Stimulated activated CD4-positive, alpha-beta T cell treated with anti-CD3 and anti-CD28 coated beads, Interleukin-12 subunit alpha, Interleukin-12 subunit beta, amount 100 ng/mL, for 24 hours (primary cell): ENCODE measurements around the gene IL17C.

Experiments used
- DNase-seq, 2 experiments: peaks; one replicate each; pipeline ENCODE4 v3.0.0-alpha.2; 2020; ENCODE audit warnings: low read depth in 2 of 2

IL17C gene

GRCh38 chr16:88610080-88610479 is 28.3 kb upstream of the IL17C start:
- DNase-seq, result no peak

GRCh38 chr16:88610909-88611812 is 27.2 kb upstream of the IL17C start:
- DNase-seq, result no peak

DNA sequence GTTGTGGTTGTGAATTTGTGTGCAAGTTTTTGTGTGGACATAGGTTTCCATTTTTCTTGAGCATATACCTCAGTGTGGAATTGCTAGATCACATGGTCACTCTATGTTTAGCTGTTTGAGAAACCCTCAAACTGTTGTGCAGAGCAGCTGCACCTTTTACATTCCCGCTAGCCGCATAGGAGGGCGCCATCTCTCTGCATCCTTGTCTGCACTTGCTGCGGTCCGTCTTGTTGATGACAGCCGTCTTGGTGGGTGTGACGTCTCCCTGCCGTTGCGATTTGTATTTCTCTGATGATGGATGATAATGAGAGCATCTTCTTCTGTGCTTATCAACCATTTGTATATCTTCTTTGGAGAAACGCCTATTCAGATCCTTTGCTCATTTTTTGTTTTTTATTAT is 25.1 kb upstream of the IL17C start:
- no peak for DNase-seq

DNA sequence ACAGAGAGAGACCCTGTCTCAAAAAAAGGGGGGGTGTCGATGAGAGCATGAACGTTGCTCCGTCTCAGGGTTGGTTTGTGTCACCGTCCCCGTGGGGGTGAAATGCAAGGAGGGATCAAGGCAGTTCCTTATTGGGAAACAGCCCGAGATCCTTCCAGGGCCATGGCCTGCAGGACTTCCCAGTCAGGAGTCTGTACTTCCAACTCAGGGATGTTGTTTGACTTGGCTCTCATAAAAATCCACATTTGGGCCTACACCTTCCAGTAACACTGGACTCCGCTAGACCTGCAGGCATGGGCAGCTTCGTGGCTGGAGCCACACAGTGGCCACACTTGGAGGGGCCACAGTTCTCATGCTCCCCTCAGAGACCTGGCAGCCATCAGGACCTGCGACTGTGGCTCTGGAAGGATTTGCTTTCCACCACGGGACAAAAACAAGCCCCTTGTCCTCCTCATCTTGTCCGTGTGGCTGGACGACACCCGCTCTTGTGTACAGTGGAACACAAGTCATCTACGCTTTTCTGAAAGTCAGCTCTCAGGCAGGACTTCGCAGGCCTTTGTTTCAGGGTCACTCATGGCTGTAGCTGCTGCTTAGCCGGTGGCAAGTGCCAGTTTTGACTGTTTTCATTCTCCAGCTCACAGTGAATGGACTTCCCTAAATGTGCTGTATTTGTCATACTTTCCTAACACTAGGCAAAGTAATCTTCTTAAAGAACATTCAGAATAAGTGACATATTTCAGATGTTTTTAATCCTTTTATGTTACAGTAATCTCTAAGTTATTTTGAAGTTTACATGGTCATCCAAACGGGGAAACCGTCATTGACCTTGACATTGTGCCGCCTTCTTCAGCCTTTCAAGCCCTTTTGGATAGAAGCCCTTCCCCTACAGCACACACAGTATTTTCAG is 24.2 kb upstream of the IL17C start:
- DNase-seq, result no peak

DNA sequence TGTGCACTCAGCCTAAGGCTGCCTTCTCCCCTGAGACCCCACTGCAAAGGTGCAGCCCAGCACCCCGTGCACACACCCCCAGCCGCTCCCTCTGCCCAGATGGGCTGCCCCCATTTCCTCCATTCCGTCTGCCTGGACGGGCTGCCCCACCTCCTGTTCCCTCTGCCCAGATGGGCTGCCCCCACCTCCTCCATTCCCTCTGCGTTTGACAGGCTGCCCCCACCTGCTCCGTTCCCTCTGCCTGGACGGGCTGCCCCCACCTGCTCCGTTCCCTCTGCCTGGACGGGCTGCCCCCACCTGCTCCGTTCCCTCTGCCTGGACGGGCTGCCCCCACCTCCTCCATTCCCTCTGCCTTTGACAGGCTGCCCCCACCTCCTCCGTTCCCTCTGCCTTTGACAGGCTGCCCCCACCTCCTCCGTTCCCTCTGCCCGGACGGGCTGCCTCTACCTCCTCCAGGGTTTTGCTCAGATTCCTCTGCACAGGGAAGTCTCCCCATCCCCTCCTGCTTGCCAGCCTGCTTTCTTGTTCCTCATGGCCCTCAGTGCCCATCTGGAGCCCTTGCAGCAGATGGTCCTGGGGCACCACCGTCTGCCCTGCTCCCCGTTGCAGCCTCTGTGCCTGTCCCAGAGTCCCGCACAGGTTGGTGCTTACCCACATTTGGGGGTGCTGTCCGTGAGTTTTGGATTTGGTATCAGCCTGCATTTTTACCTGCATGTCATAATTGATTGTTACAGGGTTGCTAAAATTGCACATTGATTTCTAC is 23.4 kb upstream of the IL17C start:
- no peak for DNase-seq

GRCh38 chr16:88616320-88616719 is 22.1 kb upstream of the IL17C start:
- no peak for DNase-seq

- DNase-seq, result no peak
Measured at GRCh38 chr16:88616736-88617135, 21.6 kb upstream of the IL17C start.

- DNase-seq, result no peak
Measured at GRCh38 chr16:88617268-88618031, 20.9 kb upstream of the IL17C start.

- DNase-seq, result no peak
Measured at GRCh38 chr16:88618182-88618955, 20.0 kb upstream of the IL17C start.

GRCh38 chr16:88618956-88619667 is 19.3 kb upstream of the IL17C start:
- DNase-seq, result no peak

DNA sequence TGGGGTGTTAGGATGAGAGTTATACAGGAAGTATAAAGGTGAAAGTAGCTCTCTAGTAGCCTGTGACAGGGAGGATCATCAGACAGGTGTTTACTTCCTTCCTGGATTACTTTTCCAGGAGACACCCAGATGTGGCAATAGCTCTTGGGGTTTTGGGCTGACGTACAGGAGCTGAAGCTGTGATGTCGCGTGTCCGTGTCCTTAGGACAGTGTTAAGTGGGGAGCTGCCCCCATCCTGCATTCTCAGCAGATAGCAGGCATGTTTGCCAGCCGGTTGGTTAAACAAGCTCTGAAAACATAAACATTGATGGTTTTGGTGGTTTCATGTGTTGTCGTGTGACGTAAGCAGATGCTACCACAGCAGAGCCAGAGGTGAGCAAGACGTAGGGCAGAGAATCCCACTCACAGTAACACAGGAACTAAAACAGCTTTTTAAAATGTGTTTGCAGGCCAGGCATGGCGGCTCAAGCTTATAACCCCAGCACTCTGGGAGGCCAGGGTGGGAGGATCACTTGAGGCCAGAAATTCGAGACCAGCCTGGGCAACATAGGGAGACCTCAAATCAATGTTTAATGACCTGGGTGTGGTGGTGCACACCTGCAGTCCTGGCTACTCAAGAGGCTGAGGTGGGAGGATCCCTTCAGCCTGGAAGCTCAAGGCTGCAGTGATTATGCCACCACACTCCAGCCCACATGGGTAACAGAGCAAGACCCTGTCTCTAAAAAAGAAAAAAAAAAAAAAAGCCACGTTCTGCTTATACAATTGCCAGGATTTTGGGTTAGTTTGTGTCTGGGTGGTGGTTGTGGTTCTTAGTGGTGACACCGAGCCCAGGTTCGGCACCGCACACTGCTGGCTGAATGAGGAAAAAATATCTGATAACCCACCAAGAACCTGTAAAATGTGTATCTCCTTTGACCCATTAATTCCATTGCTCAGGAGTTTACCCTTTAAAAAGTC is 18.2 kb upstream of the IL17C start:
- DNase-seq, result no peak

DNA sequence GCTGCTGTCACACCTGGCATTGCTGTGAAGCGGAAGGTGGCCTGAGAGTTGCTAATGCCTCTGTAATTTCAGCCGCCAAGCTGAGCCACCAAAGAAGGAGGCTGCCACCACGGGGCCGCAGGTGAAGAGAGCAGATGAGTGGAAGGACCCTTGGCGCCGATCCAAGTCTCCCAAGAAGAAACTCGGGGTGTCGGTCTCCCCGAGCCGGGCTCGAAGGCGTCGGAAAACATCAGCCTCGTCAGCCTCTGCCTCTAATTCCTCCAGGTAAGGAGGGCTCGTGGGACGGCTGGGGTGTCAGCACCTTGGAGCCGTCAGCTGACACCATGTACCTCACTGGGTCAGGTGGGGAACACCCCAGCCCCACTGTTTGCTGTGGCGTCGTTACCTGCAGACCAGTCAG is 16.2 kb upstream of the IL17C start:
- no peak for DNase-seq

- no peak for DNase-seq
Measured at GRCh38 chr16:88622866-88623265, 15.5 kb upstream of the IL17C start.

- DNase-seq, result no peak
Measured at GRCh38 chr16:88623858-88624257, 14.5 kb upstream of the IL17C start.

DNA sequence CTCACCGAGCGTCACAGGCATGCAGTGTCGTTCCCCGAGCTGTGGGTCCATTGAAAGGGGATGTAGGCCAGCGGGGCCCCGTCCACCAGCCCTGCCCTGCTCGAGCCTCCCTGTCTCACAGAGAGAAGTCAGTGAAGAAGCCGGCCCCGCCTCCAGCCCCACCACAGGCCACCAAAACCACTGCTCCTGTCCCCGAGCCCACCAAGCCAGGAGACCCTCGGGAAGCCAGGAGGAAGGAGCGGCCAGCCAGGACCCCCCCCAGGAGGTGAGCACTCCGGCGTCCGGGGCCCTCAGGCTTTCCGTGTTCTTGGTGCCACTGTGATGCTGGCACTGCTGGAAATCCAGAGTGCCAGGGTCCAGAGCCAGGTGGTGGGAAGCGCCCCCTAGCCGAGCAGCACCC is 13.9 kb upstream of the IL17C start:
- DNase-seq, result no peak

GRCh38 chr16:88624977-88625576 is 13.3 kb upstream of the IL17C start:
- DNase-seq, result no peak

DNA sequence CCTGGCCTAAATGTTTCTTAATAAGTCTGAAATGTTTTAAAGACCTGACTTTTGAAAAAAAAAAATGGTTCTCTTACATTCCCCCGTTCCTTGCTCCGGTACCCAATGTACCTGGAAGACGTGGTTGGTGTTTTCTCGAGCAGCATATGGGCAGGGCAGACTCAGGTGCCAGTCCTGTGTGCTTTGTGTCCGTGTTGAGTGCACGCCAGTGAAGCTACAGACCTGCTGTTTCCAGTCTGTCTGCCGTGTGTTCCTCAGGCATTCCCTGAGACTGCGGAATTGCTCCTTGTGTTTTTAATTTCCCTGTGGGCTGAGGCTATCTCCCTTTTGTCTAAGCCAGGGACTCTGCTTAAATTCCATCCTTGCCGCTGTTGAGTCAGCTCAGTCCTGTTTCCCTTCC is 11.7 kb upstream of the IL17C start:
- no peak for DNase-seq
